HCT116 (cell line): ENCODE results near the gene TADA3. TPM values are rescaled to one million over a fixed set of nuclear protein-coding genes. Genes with fewer than 3 reads are reported as not detected.

Experiments
- ATAC-seq: fragments of 200-7000 bp; cut with Tn5 transposase; 2 replicates; pipeline ENCODE4 v1.9.1; 2020; ENCODE audit warnings: mild to moderate bottlenecking, moderate library complexity
- BruUV-seq: library from RNA; stranded (reverse); fragments of 400-500 nt; replicated peaks from 2 replicates; lab custom pipeline; 2021; lab: Mats Ljungman, UMichigan
- CTCF ChIA-PET: fragments of 300-600 bp; sonication (Branson Sonifier 250); formaldehyde crosslinking; loops from one replicate; lab custom pipeline; 2021; ENCODE audit warnings: antibody characterized with exemption; lab: Charles Lee
- POLR2A ChIA-PET: fragments of 300-600, 350-600 bp; sonication (Branson Sonifier 250); formaldehyde crosslinking; loops from one replicate; lab custom pipeline; 2021; ENCODE audit warnings: antibody characterized with exemption; lab: Charles Lee
- RAD21 ChIA-PET, 2 experiments: fragments of 300-600 bp; sonication (Branson Sonifier 250); formaldehyde crosslinking; loops; one replicate each; lab custom pipeline; 2023; ENCODE audit warnings: low total read pairs in 2 of 2; ENCODE audit not compliant: uncharacterized antibody in 2 of 2, unreplicated experiment in 2 of 2, low non-redundant PET in 1 of 2; lab: Charles Lee
- DNase-seq: peaks from one replicate; pipeline ENCODE4 v3.0.0-alpha.2; 2010; ENCODE audit warnings: low read depth, low spot score
- H2AFZ ChIP-seq: fragments of 200-600 bp; shearing (Covaris generic), sonication (generic); 2 replicates; pipeline ENCODE4 v1.6.1; 2017; ENCODE audit warnings: low read depth, mixed run types, mixed read lengths, antibody characterized with exemption, low read length; ENCODE audit not compliant: poor library complexity, severe bottlenecking
- H3K27ac ChIP-seq: 2 replicates; pipeline ENCODE4 v1.5.1; 2012; ENCODE audit warnings: low read depth, low read length
- H3K27me3 ChIP-seq: fragments of 200-600 bp; sonication (generic); 2 replicates; pipeline ENCODE4 v1.6.1; 2016; ENCODE audit warnings: mixed run types, low read length, mixed read lengths; ENCODE audit not compliant: insufficient read depth
- H3K36me3 ChIP-seq, 2 experiments: fragments of 200-500 bp in 1 of 2; fragments of 200-600 bp in 1 of 2; sonication (Bioruptor generic) in 1 of 2; sonication (generic) in 1 of 2; 2 replicates each; pipeline versions ENCODE4 v1.5.1 to v1.6.1; 2014 to 2016; ENCODE audit warnings: low read length in 2 of 2, inconsistent platforms in 1 of 2, mixed read lengths in 1 of 2, mixed run types in 1 of 2; ENCODE audit not compliant: insufficient read depth in 2 of 2, control insufficient read depth in 1 of 2
- H3K4me1 ChIP-seq, 2 experiments: fragments of 200-600 bp in 1 of 2; sonication (generic) in 1 of 2; 2 replicates each; pipeline versions ENCODE4 v1.5.1 to v1.6.1; 2012 to 2017; ENCODE audit warnings: low read length in 2 of 2, inconsistent platforms in 1 of 2, mild to moderate bottlenecking in 1 of 2, mixed read lengths in 1 of 2, mixed run types in 1 of 2, moderate library complexity in 1 of 2; ENCODE audit not compliant: insufficient read depth in 2 of 2, control insufficient read depth in 1 of 2
- H3K4me2 ChIP-seq: fragments of 200-600 bp; sonication (generic); 2 replicates; pipeline ENCODE4 v1.6.1; 2017; ENCODE audit warnings: mixed run types, low read length, mixed read lengths
- H3K4me3 ChIP-seq, 2 experiments: fragments of 200-600 bp in 1 of 2; sonication (generic) in 1 of 2; replicated peaks in 1 of 2; 2 replicates each; pipeline ENCODE4 v1.5.1; 2011 to 2016; ENCODE audit warnings: low read length in 2 of 2, control low read depth in 1 of 2, low read depth in 1 of 2, mild to moderate bottlenecking in 1 of 2, mixed read lengths in 1 of 2, mixed run types in 1 of 2
- H3K79me2 ChIP-seq: fragments of 200-600 bp; sonication (generic); 2 replicates; pipeline ENCODE4 v1.6.1; 2017; ENCODE audit warnings: mild to moderate bottlenecking, mixed run types, low read length, moderate library complexity, mixed read lengths; ENCODE audit not compliant: insufficient read depth
- H3K9ac ChIP-seq: fragments of 200-600 bp; sonication (generic); 2 replicates; pipeline ENCODE4 v1.6.1; 2016; ENCODE audit warnings: low read length, mixed read lengths
- H3K9me2 ChIP-seq: fragments of 200-600 bp; sonication (generic), shearing (Covaris generic); 2 replicates; pipeline ENCODE4 v1.6.1; 2017; ENCODE audit warnings: mixed run types, mild to moderate bottlenecking, moderate library complexity; ENCODE audit not compliant: insufficient read depth
- H3K9me3 ChIP-seq, 2 experiments: fragments of 200-500 bp in 1 of 2; fragments of 200-600 bp in 1 of 2; sonication (Bioruptor generic) in 1 of 2; sonication (generic) in 1 of 2; 2 replicates each; pipeline ENCODE4 v1.6.1; 2014 to 2017; ENCODE audit warnings: low read length in 2 of 2, mixed read lengths in 2 of 2, inconsistent platforms in 1 of 2, low read depth in 1 of 2, mild to moderate bottlenecking in 1 of 2, mixed run types in 1 of 2, moderate library complexity in 1 of 2; ENCODE audit not compliant: control insufficient read depth in 1 of 2, insufficient read depth in 1 of 2
- H4K20me1 ChIP-seq: fragments of 200-600 bp; sonication (generic), shearing (Covaris generic); 2 replicates; pipeline ENCODE4 v1.6.1; 2017; ENCODE audit warnings: mixed run types, mild to moderate bottlenecking, moderate library complexity; ENCODE audit not compliant: insufficient read depth
- CBX3 ChIP-seq: IDR thresholded peaks from 2 replicates; pipeline ENCODE4 v1.6.1; 2012; ENCODE audit warnings: low read depth
- CEBPB ChIP-seq: IDR thresholded peaks from 2 replicates; pipeline ENCODE4 v1.6.1; 2012; ENCODE audit warnings: low read depth
- EGR1 ChIP-seq: IDR thresholded peaks from 2 replicates; pipeline ENCODE4 v1.6.1; 2012; ENCODE audit warnings: low read depth
- ELF1 ChIP-seq: IDR thresholded peaks from 2 replicates; pipeline ENCODE4 v1.6.1; 2012; ENCODE audit warnings: low read depth, borderline replicate concordance
- EZH2 ChIP-seq: fragments of 200-600 bp; sonication (generic); IDR thresholded peaks from 2 replicates; pipeline ENCODE4 v1.6.1; 2017; ENCODE audit warnings: antibody characterized with exemption, mixed run types
- EZH2phosphoT487 ChIP-seq: fragments of 200-600 bp; IDR thresholded peaks from 2 replicates; pipeline ENCODE4 v1.6.1; 2018; ENCODE audit warnings: antibody characterized with exemption, borderline replicate concordance
- FOSL1 ChIP-seq: IDR thresholded peaks from 2 replicates; pipeline ENCODE4 v1.6.1; 2012; ENCODE audit warnings: low read depth
- JUND ChIP-seq: IDR thresholded peaks from 2 replicates; pipeline ENCODE4 v1.6.1; 2012
- MAX ChIP-seq: IDR thresholded peaks from 2 replicates; pipeline ENCODE4 v1.6.1; 2012
- POLR2A ChIP-seq: IDR thresholded peaks from 2 replicates; pipeline ENCODE4 v1.7.0; 2011; ENCODE audit warnings: borderline replicate concordance; ENCODE audit not compliant: insufficient read depth, insufficient read length; ENCODE audit errors: extremely low read depth
- POLR2AphosphoS5 ChIP-seq: IDR thresholded peaks from 2 replicates; pipeline ENCODE4 v1.6.1; 2011; ENCODE audit warnings: mild to moderate bottlenecking, low read depth, low read length, moderate library complexity
- RAD21 ChIP-seq: IDR thresholded peaks from 2 replicates; pipeline ENCODE4 v1.6.1; 2012; ENCODE audit warnings: low read depth, mild to moderate bottlenecking
- SIN3A ChIP-seq: IDR thresholded peaks from 2 replicates; pipeline ENCODE4 v1.6.1; 2012; ENCODE audit warnings: low read depth
- SP1 ChIP-seq: IDR thresholded peaks from 2 replicates; pipeline ENCODE4 v1.6.1; 2012; ENCODE audit warnings: low read depth
- SRF ChIP-seq: IDR thresholded peaks from 2 replicates; pipeline ENCODE4 v1.6.1; 2012; ENCODE audit warnings: low read depth
- YY1 ChIP-seq: IDR thresholded peaks from 2 replicates; pipeline ENCODE4 v1.6.1; 2011; ENCODE audit warnings: low read length, low read depth, moderate library complexity, mild to moderate bottlenecking; ENCODE audit not compliant: insufficient replicate concordance; ENCODE audit errors: extremely low read depth
- ZFX ChIP-seq: fragments of 450-650 bp; IDR thresholded peaks from 2 replicates; pipeline ENCODE4 v1.6.1; 2017
- intact Hi-C: fragments of 100-400 bp; cut with micrococcal nuclease; formaldehyde crosslinking; loops from 2 replicates; pipeline ENCODE4 v1.10.0; 2022
- total RNA-seq: library from RNA; stranded (reverse); gene quantifications from one replicate; pipeline ENCODE4 v1.2.1, GENCODE V29; 2021; ENCODE audit not compliant: unreplicated experiment
- TF ChIP-seq, protein P1 (sequence below): IDR thresholded peaks from 2 replicates; pipeline ENCODE4 v1.6.1; 2012; ENCODE audit warnings: low read depth
- TF ChIP-seq, protein P2 (sequence below): IDR thresholded peaks from 2 replicates; pipeline ENCODE4 v1.6.1; 2012
- TF ChIP-seq, protein P3 (sequence below), 3 experiments: fragments of 200-600 bp in 1 of 3; sonication (generic) in 1 of 3; IDR thresholded peaks in 2 of 3; conservative IDR thresholded peaks in 1 of 3; 2 replicates each; pipeline ENCODE4 v1.5.1; 2012 to 2017; ENCODE audit warnings: low read depth in 2 of 3, low read length in 2 of 3, antibody characterized with exemption in 1 of 3, borderline replicate concordance in 1 of 3, control low read depth in 1 of 3, mild to moderate bottlenecking in 1 of 3, mixed read lengths in 1 of 3, mixed run types in 1 of 3, moderate library complexity in 1 of 3; ENCODE audit not compliant: insufficient read depth in 1 of 3

Gene TADA3
- total RNA-seq, 1 experiment from 2014 or later, result 72.0 TPM

- ChIA-PET POLR2A (no interaction called here), CTCF (no interaction called here), RAD21 (no interaction called here)
- ATAC-seq, result peak; percentile 5
- Histone ChIP-seq H3K4me1 (peaks cover 4 to 24% of the 10 kb centered on the region in 2 experiments), H3K27me3 (no peaks in the 10 kb centered on the region), H3K9me3 (no peaks in the 10 kb centered on the region), H2AFZ (no peak overlapping the region), H4K20me1 (no peaks in the 10 kb centered on the region), H3K9ac (peak overlapping the region; percentile 86), H3K79me2 (peaks cover 7% of the 10 kb centered on the region; the same call in 1 of the 2 replicates), H3K4me3 (peak overlapping the region; percentile 70 to 73), H3K4me2 (peak overlapping the region; percentile 97), H3K27ac (no peak overlapping the region), H3K36me3 (0 out of 4 replicates have a peak, but pooled peaks cover 0 to 4% of the 10 kb centered on the region in 2 experiments), H3K9me2 (no peaks in the 10 kb centered on the region)
- no TSS peak for BruUV-seq
- intact Hi-C loops, result no loop called here
- TF ChIP-seq ZFX (no peak), EGR1 (no peak), SRF (no peak), POLR2AphosphoS5 (no peak), CBX3 (no peak), EZH2phosphoT487 (no peak), SP1 (no peak), CEBPB (no peak), YY1 (no peak), RAD21 (no peak), SIN3A (no peak), MAX (no peak), JUND (no peak), FOSL1 (no peak), EZH2 (no peak), ELF1 (no peak), POLR2A (no peak)
- TF ChIP-seq, protein P1, sequence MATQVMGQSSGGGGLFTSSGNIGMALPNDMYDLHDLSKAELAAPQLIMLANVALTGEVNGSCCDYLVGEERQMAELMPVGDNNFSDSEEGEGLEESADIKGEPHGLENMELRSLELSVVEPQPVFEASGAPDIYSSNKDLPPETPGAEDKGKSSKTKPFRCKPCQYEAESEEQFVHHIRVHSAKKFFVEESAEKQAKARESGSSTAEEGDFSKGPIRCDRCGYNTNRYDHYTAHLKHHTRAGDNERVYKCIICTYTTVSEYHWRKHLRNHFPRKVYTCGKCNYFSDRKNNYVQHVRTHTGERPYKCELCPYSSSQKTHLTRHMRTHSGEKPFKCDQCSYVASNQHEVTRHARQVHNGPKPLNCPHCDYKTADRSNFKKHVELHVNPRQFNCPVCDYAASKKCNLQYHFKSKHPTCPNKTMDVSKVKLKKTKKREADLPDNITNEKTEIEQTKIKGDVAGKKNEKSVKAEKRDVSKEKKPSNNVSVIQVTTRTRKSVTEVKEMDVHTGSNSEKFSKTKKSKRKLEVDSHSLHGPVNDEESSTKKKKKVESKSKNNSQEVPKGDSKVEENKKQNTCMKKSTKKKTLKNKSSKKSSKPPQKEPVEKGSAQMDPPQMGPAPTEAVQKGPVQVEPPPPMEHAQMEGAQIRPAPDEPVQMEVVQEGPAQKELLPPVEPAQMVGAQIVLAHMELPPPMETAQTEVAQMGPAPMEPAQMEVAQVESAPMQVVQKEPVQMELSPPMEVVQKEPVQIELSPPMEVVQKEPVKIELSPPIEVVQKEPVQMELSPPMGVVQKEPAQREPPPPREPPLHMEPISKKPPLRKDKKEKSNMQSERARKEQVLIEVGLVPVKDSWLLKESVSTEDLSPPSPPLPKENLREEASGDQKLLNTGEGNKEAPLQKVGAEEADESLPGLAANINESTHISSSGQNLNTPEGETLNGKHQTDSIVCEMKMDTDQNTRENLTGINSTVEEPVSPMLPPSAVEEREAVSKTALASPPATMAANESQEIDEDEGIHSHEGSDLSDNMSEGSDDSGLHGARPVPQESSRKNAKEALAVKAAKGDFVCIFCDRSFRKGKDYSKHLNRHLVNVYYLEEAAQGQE, result no peak
- TF ChIP-seq, protein P2, sequence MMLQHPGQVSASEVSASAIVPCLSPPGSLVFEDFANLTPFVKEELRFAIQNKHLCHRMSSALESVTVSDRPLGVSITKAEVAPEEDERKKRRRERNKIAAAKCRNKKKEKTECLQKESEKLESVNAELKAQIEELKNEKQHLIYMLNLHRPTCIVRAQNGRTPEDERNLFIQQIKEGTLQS, result no peak
- TF ChIP-seq, protein P3, sequence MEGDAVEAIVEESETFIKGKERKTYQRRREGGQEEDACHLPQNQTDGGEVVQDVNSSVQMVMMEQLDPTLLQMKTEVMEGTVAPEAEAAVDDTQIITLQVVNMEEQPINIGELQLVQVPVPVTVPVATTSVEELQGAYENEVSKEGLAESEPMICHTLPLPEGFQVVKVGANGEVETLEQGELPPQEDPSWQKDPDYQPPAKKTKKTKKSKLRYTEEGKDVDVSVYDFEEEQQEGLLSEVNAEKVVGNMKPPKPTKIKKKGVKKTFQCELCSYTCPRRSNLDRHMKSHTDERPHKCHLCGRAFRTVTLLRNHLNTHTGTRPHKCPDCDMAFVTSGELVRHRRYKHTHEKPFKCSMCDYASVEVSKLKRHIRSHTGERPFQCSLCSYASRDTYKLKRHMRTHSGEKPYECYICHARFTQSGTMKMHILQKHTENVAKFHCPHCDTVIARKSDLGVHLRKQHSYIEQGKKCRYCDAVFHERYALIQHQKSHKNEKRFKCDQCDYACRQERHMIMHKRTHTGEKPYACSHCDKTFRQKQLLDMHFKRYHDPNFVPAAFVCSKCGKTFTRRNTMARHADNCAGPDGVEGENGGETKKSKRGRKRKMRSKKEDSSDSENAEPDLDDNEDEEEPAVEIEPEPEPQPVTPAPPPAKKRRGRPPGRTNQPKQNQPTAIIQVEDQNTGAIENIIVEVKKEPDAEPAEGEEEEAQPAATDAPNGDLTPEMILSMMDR (IDR thresholded peaks at IDR 0.05 in 2 of 3, conservative IDR thresholded peaks at IDR 0.05 in 1 of 3; ENCODE audit: borderline replicate concordance in 1 of 3, insufficient read depth in 1 of 3, low read depth in 2 of 3, low read length in 2 of 3), result no peak
- DNase-seq, result no peak
Observed at GRCh38 chr3:9769012-9769411, 23.3 kb downstream of the TADA3 start.
